Natural killer cell (primary cell): ENCODE results near the gene PTK7. TPM values are rescaled to one million over a fixed set of nuclear protein-coding genes. Genes with fewer than 3 reads are reported as not detected.

ENCODE experiments used
- ATAC-seq, 3 donors: fragments of 150-1000 bp in 2 of 3; fragments of 200-7000 bp in 1 of 3; cut with Tn5 transposase; 1 replicate in 1 of 3; 2 replicates in 2 of 3; pipeline ENCODE4 v1.10.0; 2021; ENCODE audit warnings: mild to moderate bottlenecking in 2 of 3, moderate library complexity in 2 of 3
- DNase-seq, 2 donors: peaks; one replicate each; pipeline versions ENCODE4 v3.0.0 to v3.0.0-alpha.2; 2013 to 2021; ENCODE audit warnings: mixed read lengths in 1 of 2
- H3K27ac ChIP-seq: one replicate; pipeline ENCODE4 v1.5.1; 2013; ENCODE audit warnings: mild to moderate bottlenecking, low read length
- H3K27me3 ChIP-seq: one replicate; pipeline ENCODE4 v1.6.1; 2013; ENCODE audit warnings: low read length; ENCODE audit not compliant: control insufficient read depth, insufficient read depth
- H3K36me3 ChIP-seq: one replicate; pipeline ENCODE4 v1.6.1; 2013; ENCODE audit warnings: low read length; ENCODE audit not compliant: control insufficient read depth, insufficient read depth
- H3K4me1 ChIP-seq: one replicate; pipeline ENCODE4 v1.6.1; 2013; ENCODE audit warnings: low read length; ENCODE audit not compliant: control insufficient read depth, insufficient read depth
- H3K4me3 ChIP-seq: one replicate; pipeline ENCODE4 v1.5.1; 2013; ENCODE audit warnings: low read length
- H3K9me3 ChIP-seq: one replicate; pipeline ENCODE4 v1.6.1; 2013; ENCODE audit warnings: low read length; ENCODE audit not compliant: control insufficient read depth, insufficient read depth
- H3K27ac Mint-ChIP-seq, 2 donors: one replicate each; pipeline ENCODE4 v1.8.0; 2022; ENCODE audit warnings: mild to moderate bottlenecking in 2 of 2, mixed read lengths in 2 of 2, moderate library complexity in 1 of 2
- H3K27me3 Mint-ChIP-seq, 2 donors: one replicate each; pipeline ENCODE4 v1.8.0; 2022; ENCODE audit warnings: low read depth in 2 of 2, mixed read lengths in 2 of 2
- H3K36me3 Mint-ChIP-seq: one replicate; pipeline ENCODE4 v1.8.0; 2022; ENCODE audit warnings: mixed read lengths
- H3K4me1 Mint-ChIP-seq, 2 donors: one replicate each; pipeline ENCODE4 v1.8.0; 2022; ENCODE audit warnings: mixed read lengths in 2 of 2
- H3K4me3 Mint-ChIP-seq: one replicate; pipeline ENCODE4 v1.8.0; 2022; ENCODE audit warnings: mild to moderate bottlenecking, moderate library complexity, mixed read lengths
- H3K9me3 Mint-ChIP-seq, 2 donors: one replicate each; pipeline ENCODE4 v1.8.0; 2022; ENCODE audit warnings: mixed read lengths in 2 of 2
- CTCF ChIP-seq: fragments of 200-600 bp; IDR thresholded peaks from one replicate; pipeline ENCODE4 v1.8.0; 2022; ENCODE audit warnings: antibody characterized with exemption
- WGBS: methylation state at CpG from one replicate; pipeline ENCODE4 v1.1.7; 2013; ENCODE audit warnings: missing lambda C conversion rate; ENCODE audit not compliant: insufficient coverage; 5-methylcytosine and 5-hydroxymethylcytosine counted together
- intact Hi-C: fragments of 100-400 bp; cut with micrococcal nuclease; formaldehyde crosslinking; loops from one replicate; pipeline ENCODE4 v1.14.2; 2022
- total RNA-seq, 4 donors: library from RNA; stranded (reverse); fragments of 120-200 nt in 1 of 4; gene quantifications; one replicate each; pipeline versions ENCODE4 v1.2.3 to v1.2.4, GENCODE V29; 2013 to 2022

Gene PTK7
- total RNA-seq, 3 donors from 2014 or later (not counting 1 experiment from before 2014, with no cell fraction given), result 1.7 to 5.6 (median 2.8) TPM

- Mint-ChIP-seq H3K27ac (peak within 1 kb of the TSS; percentile 98 to 99), H3K9me3 (no peaks in the 10 kb centered on the region), H3K4me3 (peak within 1 kb of the TSS; percentile 96), H3K36me3 (no peaks in the 10 kb centered on the region), H3K27me3 (no peaks in the 10 kb centered on the region), H3K4me1 (peaks cover 21 to 34% of the 10 kb centered on the region in 2 donors)
- H3K27me3 ChIP-seq, result no peaks in the 10 kb centered on the region
- intact Hi-C loops, result loop anchor here (1.0 to 2.0 kb wide), 4 partner anchors 45 to 313 kb away; partner anchors contain the start of genes KLHDC3, PEX6, SRF and TBCC
- no peaks in the 10 kb centered on the region for H3K9me3 ChIP-seq
- peaks cover 12% of the 10 kb centered on the region for H3K36me3 ChIP-seq
- under 1% methylated on average over 64 of the region's 64 CpGs for WGBS
- peak within 1 kb of the TSS; percentile 85 for H3K27ac ChIP-seq
- DNase-seq, result peak; percentile 97 to 99
- ATAC-seq, result peak; percentile 94 to 98 (median 96)
- H3K4me3 ChIP-seq, result peak within 1 kb of the TSS; percentile 90
- peaks cover 20% of the 10 kb centered on the region for H3K4me1 ChIP-seq
- TF ChIP-seq CTCF, result no peak
Observed at GRCh38 chr6:43059168-43060033, 16.7 kb upstream of the PTK7 start, which contains the start of the genes KLC4 and MRPL2. TSS of gene KLC4 (plus strand) at chr6:43059631. CDS start at chr6:43061336, 1,705 bp downstream. TSS of gene MRPL2 (minus strand) at chr6:43059434. CDS start at chr6:43059381, 53 bp downstream.

DNA sequence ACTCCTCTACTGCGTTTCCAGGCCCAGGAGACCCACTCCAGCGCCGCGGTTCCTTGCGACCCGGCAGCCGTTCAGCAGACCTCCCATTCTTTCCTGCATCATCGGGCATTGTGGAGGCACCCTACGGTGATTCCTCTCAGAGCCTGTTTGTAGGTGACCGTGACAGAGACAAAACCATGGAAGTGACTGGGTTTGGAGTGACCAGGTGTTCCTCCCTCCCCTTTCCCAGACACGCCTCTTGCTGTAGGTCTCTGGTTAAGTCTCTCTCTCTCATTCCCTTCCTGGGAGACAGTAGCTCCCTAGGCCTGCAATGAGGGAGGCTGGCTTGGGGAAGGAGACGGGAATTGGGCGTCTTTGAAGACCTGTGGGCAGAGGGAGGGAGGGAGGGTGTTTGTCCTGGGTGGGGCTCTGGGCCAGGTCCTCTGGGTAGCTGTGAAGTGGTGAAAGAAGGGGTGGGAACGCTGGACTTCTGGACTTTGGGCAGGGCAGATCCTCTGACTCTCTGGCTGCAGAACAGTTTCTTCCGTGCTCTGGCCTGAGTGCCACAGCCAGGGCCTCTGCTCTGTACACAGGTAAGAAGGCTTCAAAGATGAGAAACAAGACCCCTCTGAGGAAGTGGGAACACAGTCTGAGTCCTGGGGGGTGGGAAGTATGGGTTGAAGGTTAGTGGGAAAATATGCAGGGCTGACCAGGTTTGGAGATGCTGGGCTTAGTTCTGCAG is 15.9 kb upstream of the PTK7 start:
- H3K9me3 ChIP-seq, result no peaks in the 10 kb centered on the region
- intact Hi-C loops, result no loop called here
- Mint-ChIP-seq H3K4me1 (peaks cover 19 to 33% of the 10 kb centered on the region in 2 donors), H3K27me3 (no peaks in the 10 kb centered on the region), H3K4me3 (peak overlapping the region; percentile 96), H3K9me3 (no peaks in the 10 kb centered on the region), H3K27ac (peak overlapping the region; percentile 98 to 99), H3K36me3 (no peaks in the 10 kb centered on the region)
- TF ChIP-seq CTCF, result no peak
- WGBS, result 19% methylated on average over 14 of the region's 15 CpGs
- peak overlapping the region; percentile 85 for H3K27ac ChIP-seq
- DNase-seq (no peak), ATAC-seq (no peak)
- H3K4me3 ChIP-seq, result peak overlapping the region; percentile 90
- peaks cover 20% of the 10 kb centered on the region for H3K4me1 ChIP-seq
- H3K36me3 ChIP-seq, result peaks cover 12% of the 10 kb centered on the region
- H3K27me3 ChIP-seq, result no peaks in the 10 kb centered on the region

- H3K36me3 ChIP-seq, result peaks cover 17% of the 10 kb centered on the region
- H3K4me1 Mint-ChIP-seq, result peaks cover 19 to 33% of the 10 kb centered on the region in 2 donors
- ATAC-seq (no peak), DNase-seq (no peak)
- H3K4me1 ChIP-seq, result peaks cover 20% of the 10 kb centered on the region
- WGBS, result 95% methylated on average over 12 of the region's 12 CpGs
- no peaks in the 10 kb centered on the region for H3K27me3 Mint-ChIP-seq
- no peaks in the 10 kb centered on the region for H3K9me3 Mint-ChIP-seq
- no peak for TF ChIP-seq CTCF
- no peaks in the 10 kb centered on the region for H3K27me3 ChIP-seq
- peak overlapping the region; percentile 96 for H3K4me3 Mint-ChIP-seq
- no peak overlapping the region for H3K4me3 ChIP-seq
- H3K27ac Mint-ChIP-seq, result peak overlapping the region; percentile 98 to 99
- no peaks in the 10 kb centered on the region for H3K9me3 ChIP-seq
- no peaks in the 10 kb centered on the region for H3K36me3 Mint-ChIP-seq
- H3K27ac ChIP-seq, result no peak overlapping the region
- intact Hi-C loops, result no loop called here
Observed at GRCh38 chr6:43060755-43061633, 15.1 kb upstream of the PTK7 start.
